Testis (tissue), 2 donors: ENCODE measurements around the gene TLR4.

ENCODE experiments used
- POLR2A ChIP-seq: fragments of 450-650 bp; IDR thresholded peaks from one replicate; pipeline ENCODE4 v1.6.1; 2017; ENCODE audit warnings: antibody characterized with exemption, mild to moderate bottlenecking, moderate library complexity
- TF ChIP-seq, protein P1 (sequence below), 3 experiments: fragments of 450-650 bp in 2 of 3; fragments of 200-600 bp in 1 of 3; sonication (generic) in 1 of 3; IDR thresholded peaks; one replicate each; pipeline ENCODE4 v1.5.1; 2016 to 2019; ENCODE audit warnings: antibody characterized with exemption in 3 of 3, mild to moderate bottlenecking in 2 of 3, moderate library complexity in 1 of 3

DNA sequence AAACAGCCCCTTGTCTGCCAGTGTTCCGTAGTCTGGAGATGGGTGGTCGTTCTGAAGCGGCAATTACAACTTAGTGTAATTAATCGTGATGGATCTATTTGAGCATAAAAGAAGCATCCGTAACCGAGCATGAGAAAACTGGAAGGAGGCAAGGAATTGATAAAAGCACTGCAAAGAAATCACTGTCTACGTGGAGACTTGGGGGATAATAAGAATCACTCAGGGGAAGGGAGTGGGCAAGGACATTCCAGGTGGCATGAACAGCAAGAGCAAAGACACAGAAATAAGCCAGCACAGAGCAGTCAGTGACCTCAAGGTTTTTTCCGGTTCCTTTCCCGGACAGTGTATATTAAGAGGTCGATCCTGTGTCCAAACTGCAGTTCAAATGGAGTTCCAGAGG, 35.0 kb downstream of the TLR4 start:
- TF ChIP-seq, protein P1, sequence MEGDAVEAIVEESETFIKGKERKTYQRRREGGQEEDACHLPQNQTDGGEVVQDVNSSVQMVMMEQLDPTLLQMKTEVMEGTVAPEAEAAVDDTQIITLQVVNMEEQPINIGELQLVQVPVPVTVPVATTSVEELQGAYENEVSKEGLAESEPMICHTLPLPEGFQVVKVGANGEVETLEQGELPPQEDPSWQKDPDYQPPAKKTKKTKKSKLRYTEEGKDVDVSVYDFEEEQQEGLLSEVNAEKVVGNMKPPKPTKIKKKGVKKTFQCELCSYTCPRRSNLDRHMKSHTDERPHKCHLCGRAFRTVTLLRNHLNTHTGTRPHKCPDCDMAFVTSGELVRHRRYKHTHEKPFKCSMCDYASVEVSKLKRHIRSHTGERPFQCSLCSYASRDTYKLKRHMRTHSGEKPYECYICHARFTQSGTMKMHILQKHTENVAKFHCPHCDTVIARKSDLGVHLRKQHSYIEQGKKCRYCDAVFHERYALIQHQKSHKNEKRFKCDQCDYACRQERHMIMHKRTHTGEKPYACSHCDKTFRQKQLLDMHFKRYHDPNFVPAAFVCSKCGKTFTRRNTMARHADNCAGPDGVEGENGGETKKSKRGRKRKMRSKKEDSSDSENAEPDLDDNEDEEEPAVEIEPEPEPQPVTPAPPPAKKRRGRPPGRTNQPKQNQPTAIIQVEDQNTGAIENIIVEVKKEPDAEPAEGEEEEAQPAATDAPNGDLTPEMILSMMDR (IDR thresholded peaks at IDR 0.05), result no peak
- no peak for TF ChIP-seq POLR2A
